PC-9 (cell line): ENCODE results near the gene NFIA.

Experiments
- CTCF ChIP-seq: fragments of 200-600 bp; sonication (generic); conservative IDR thresholded peaks from 2 replicates; pipeline ENCODE4 v1.6.1; 2017; ENCODE audit warnings: mixed run types, antibody characterized with exemption, mild to moderate bottlenecking, moderate library complexity
- EZH2 ChIP-seq: fragments of 200-600 bp; sonication (generic); IDR thresholded peaks from 2 replicates; pipeline ENCODE4 v1.8.0; 2017; ENCODE audit warnings: antibody characterized with exemption, low read depth

DNA sequence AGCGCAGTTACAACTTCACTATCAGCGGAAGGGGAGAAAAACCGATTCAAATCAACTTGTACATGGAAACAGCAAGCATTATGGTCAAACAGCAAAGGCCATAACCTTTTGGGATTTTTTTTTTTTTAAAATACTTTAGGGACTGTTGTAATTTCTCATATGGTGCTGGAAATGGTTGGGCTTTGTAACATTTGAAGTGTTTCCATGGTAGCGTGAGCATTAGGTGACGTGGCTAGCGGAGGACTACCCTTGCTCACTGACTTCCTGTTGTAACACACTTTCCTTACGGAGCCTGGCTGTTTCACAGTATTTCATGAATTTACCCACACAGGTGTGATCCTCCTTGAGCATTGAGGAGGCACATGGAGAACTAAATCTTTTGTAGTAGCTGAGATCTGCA lies 373.0 kb downstream of the NFIA start:
- TF ChIP-seq CTCF: no peak
- no peak for TF ChIP-seq EZH2
